RCC 7860 (cell line): ENCODE measurements around the gene ABCB11.

Experiments
- DNase-seq: peaks from one replicate; pipeline ENCODE4 v3.0.0-alpha.2; 2015; ENCODE audit warnings: low spot score
- FAIRE-seq: peaks from 2 replicates; lab custom pipeline; 2012; peaks lifted over from hg19 to GRCh38; lab: Jason Lieb, UNC

ABCB11 gene

DNA sequence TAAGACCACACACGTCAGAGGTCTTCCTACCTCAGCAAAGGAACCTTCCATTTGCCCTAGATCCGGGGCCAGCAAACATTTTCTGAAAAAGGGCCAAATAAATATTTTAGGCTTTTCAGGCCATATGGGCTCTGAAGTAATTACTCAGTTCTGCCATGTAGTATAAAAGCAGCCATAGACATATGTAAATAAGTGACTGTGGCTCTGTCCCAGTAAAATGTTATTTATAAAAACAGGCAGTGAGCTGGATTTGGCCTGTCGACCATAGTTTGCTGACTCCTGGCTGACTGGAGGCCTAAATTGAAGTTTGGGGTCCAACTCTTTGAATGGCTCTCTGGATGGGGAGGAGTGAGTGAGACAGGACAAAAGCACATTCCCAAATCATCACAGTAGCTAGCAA lies 49.5 kb downstream of the ABCB11 start:
- no peak for FAIRE-seq

GRCh38 chr2:168978461-168978861 lies 52.7 kb downstream of the ABCB11 start:
- no peak for FAIRE-seq
- DNase-seq, result no peak

More for the DNA sequence above, 49.5 kb downstream of the ABCB11 start:
- no peak for DNase-seq

GRCh38 chr2:168977608-168978007 lies 53.5 kb downstream of the ABCB11 start:
- DNase-seq, result no peak
- no peak for FAIRE-seq

DNA sequence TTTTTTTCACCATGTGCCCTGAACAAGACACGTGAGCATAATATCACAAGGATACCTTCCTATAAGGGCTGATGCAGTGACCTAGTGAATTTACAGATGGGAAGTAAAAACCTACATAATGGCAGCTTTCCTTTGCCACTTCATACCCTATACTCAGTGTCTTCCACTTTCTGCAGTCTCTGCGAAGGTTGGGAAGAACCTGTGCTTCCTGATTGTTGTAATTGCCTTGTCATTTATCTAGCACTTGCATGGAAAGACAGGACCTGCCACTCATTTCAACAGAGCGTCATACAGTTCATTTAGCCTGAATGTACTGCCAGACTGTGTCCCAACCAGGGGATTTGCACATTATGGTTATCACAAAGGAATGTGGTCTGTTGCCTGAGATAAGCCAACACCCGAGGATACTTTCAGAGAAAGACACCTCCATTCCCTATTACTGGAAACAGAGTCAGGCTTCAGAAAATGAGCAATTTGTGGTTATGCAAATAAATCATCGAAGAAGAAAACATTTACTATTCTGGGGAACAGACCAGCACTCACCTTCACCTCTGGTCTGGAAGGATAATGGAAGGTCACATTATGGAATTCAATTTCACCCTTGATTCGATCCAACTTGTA lies 55.0 kb downstream of the ABCB11 start:
- DNase-seq (no peak), FAIRE-seq (no peak)

- DNase-seq (no peak), FAIRE-seq (no peak)
Observed at GRCh38 chr2:168974428-168974827, 56.7 kb downstream of the ABCB11 start.

DNA sequence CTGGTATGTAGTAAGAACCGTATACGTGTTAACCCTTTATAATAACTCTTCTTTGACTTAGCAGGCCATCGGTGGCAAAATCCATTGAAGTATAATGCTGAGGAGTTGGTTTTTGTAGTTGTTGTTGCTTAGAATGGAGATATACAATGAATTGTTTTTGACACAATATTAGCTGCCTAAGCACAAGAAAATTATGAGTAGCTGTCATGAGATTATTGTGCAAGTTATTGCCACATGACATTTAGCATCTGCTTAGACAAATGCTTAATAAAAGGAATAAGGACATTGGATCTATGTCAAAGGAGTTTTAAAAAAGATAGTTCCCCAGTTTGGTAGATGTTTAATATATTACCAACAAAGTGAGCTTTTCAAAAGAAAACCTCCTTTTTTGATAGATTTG lies 59.9 kb downstream of the ABCB11 start:
- DNase-seq, result no peak
- no peak for FAIRE-seq

GRCh38 chr2:168970711-168971233 lies 60.4 kb downstream of the ABCB11 start:
- FAIRE-seq, result no peak

GRCh38 chr2:168969865-168970264 lies 61.3 kb downstream of the ABCB11 start:
- no peak for FAIRE-seq
- no peak for DNase-seq

More at GRCh38 chr2:168970711-168971233, 60.4 kb downstream of the ABCB11 start:
- no peak for DNase-seq

- DNase-seq (no peak), FAIRE-seq (no peak)
Observed at GRCh38 chr2:168968342-168968741, 62.8 kb downstream of the ABCB11 start.

DNA sequence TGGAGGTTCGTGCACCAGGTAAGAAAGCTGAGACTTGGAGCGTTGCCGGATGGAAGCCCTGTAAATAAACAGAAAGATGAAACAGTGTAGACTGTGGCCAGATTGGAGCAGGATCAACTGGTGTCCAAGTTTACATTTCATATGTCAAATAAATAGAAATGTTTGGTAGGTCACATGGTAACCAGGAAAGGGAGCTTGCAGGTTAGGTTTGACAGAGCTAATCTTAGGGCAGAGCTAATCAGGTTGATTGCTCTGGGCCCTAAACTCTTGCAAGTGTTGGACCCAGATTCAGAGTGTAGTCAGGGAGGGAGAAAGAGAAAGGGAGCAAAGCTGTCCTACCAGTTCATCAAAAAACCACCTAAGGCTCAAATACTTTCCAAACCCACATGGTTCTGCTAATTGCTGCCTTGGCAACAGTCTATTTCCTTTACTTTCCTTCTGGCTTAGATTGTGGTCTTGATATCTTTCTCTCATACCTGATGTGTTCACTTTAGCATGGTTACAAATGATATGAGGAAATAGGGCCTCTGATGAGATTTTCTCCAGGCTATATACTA lies 66.8 kb downstream of the ABCB11 start:
- DNase-seq (no peak), FAIRE-seq (no peak)

- FAIRE-seq, result no peak
Observed at GRCh38 chr2:168962636-168963035, 68.5 kb downstream of the ABCB11 start.

GRCh38 chr2:168961450-168962229 lies 69.5 kb downstream of the ABCB11 start:
- peak; percentile 86 for FAIRE-seq
- DNase-seq, result peak; percentile 73

More at GRCh38 chr2:168962636-168963035, 68.5 kb downstream of the ABCB11 start:
- DNase-seq, result no peak

- no peak for FAIRE-seq
- DNase-seq, result no peak
Observed at GRCh38 chr2:168956392-168956791, 74.7 kb downstream of the ABCB11 start.

DNA sequence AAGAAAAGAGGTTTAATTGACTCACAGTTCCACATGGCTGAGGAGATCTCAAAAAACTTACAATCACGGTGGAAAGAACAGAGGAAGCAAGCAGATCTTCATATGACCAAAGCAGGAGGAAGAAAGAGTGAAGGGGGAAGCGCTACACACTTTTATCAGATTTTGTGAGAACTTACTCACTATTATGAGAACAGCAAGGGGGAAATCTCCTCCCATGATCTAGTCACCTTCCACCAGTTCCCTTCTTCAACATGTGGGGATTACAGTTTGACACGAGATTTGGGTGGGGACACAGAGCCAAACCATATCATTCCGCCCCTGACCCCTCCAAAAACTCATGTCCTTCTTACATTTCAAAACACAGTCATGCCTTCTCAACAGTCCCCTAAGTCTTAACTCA lies 75.8 kb downstream of the ABCB11 start:
- FAIRE-seq, result no peak

DNA sequence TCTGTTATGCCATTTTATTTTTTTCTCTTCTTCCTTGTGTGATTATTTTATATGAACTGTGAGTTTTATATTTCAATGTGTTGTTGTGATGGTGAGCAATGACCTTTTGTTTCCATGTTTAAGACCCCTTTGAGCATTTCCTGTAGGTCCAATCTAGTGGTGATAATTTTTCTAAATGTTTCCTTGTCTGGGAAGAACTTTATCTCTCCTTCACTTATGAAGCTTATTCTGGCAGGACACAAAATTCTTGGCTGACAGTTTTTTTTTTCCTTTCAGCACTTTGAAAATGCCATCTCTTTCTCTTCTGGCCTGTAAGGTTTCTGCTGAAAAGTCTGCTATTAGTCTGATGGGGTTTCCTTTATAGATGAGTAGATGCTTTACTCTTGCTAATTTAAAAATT lies 76.9 kb downstream of the ABCB11 start:
- FAIRE-seq, result no peak
- no peak for DNase-seq

More for the DNA sequence above, 75.8 kb downstream of the ABCB11 start:
- no peak for DNase-seq

- DNase-seq (no peak), FAIRE-seq (no peak)
Observed at GRCh38 chr2:168952424-168952823, 78.7 kb downstream of the ABCB11 start.

DNA sequence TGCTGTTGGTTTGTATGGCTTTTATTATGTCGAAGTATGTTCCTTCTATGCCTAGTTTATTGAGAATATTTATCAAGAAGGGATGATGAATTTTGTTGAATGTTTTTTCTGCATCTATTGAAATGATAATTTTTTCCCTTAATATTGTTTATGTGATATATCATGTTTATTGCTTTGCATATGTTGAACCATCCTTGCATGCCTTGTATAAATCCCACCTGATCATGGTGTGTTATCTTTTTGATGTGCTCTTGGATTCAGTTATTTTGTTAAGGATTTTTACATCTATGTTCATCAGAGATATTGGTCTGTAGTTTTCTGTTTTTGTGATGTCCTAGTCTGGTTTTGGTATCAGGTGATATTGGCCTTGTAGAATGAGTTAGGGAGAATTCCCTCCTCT lies 79.3 kb downstream of the ABCB11 start:
- DNase-seq (no peak), FAIRE-seq (no peak)

- no peak for FAIRE-seq
- DNase-seq, result no peak
Observed at GRCh38 chr2:168949324-168949723, 81.8 kb downstream of the ABCB11 start.

DNA sequence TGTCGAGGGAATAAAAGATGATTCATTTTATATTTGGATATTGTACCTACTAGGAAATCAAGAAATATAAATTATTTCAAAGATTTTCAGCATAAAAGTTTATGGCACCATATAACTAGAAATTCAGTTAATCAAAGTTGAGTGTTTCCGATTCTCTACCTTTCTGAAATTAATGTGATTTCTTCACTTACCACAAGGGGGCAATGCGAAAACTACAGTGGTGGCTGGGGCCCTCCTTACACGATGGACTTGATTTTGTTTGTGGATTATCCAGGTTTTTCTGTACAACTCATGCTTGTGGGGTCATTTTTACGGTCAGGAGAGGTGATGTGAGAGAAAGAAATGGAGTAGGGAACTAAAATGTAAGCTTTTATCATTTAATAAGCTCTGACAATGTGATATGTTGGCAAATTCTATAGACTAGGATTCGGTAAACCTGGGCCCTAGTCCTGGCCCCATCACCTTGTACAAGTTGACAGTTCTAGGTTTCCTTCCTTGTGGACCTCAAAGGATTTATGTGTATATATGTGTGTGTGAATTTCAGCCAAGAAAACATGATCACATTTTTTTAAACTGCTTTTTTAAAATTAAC lies 82.4 kb downstream of the ABCB11 start:
- peak; percentile 65 for FAIRE-seq
- peak; percentile 13 for DNase-seq

GRCh38 chr2:168945508-168945907 lies 85.6 kb downstream of the ABCB11 start:
- no peak for FAIRE-seq

DNA sequence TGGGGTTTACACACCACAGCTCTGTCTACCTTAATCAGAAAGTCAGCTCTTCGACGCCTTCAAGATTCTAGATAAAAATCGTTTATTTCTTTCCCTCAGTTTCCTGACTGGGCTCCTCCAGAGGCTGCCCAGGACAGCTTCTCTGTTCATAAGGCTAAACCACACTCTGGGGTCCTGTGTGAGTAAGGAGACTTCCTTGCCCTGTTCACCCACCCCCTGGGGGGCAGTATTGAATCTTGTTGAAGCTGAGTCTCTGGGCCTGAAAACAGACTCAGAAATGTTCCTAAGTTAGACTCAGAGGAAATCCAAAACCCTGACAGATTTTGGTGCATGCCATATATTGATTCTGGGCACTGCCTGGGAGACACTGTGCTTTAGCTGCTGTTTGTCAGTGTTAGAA lies 87.1 kb downstream of the ABCB11 start:
- DNase-seq (no peak), FAIRE-seq (no peak)

More at GRCh38 chr2:168945508-168945907, 85.6 kb downstream of the ABCB11 start:
- DNase-seq, result no peak
